Neutrophil (primary cell): Measurements from ENCODE around the gene GABBR2.

Experiments
- H3K27ac ChIP-seq: fragments of 200-600 bp; sonication (generic); 2 replicates; pipeline ENCODE4 v1.5.1; 2016; ENCODE audit warnings: mild to moderate bottlenecking, moderate library complexity
- H3K27me3 ChIP-seq: fragments of 200-600 bp; sonication (generic); 2 replicates; pipeline ENCODE4 v1.6.0; 2016; ENCODE audit warnings: mild to moderate bottlenecking
- H3K36me3 ChIP-seq: fragments of 200-600 bp; sonication (generic); 2 replicates; pipeline ENCODE4 v1.5.1; 2017
- H3K4me1 ChIP-seq, 2 experiments: fragments of 200-600 bp in 1 of 2; sonication (generic) in 1 of 2; 1 replicate in 1 of 2; 2 replicates in 1 of 2; pipeline versions ENCODE4 v1.5.1 to v1.6.1; 2013 to 2016; ENCODE audit warnings: low read depth in 1 of 2, low read length in 1 of 2, mild to moderate bottlenecking in 1 of 2, moderate library complexity in 1 of 2; ENCODE audit not compliant: control insufficient read depth in 1 of 2, insufficient read depth in 1 of 2
- H3K4me3 ChIP-seq, 2 experiments: fragments of 200-600 bp in 1 of 2; sonication (generic) in 1 of 2; 1 replicate in 1 of 2; 2 replicates in 1 of 2; pipeline ENCODE4 v1.5.1; 2013 to 2016; ENCODE audit warnings: low read depth in 1 of 2, low read length in 1 of 2, mild to moderate bottlenecking in 1 of 2, moderate library complexity in 1 of 2
- H3K9me3 ChIP-seq: fragments of 200-600 bp; sonication (generic); 2 replicates; pipeline ENCODE4 v1.5.1; 2016
- TF ChIP-seq, protein P1 (sequence below): fragments of 200-600 bp; sonication (generic); IDR thresholded peaks from 2 replicates; pipeline ENCODE4 v1.5.1; 2016; ENCODE audit warnings: antibody characterized with exemption

The GABBR2 gene

DNA sequence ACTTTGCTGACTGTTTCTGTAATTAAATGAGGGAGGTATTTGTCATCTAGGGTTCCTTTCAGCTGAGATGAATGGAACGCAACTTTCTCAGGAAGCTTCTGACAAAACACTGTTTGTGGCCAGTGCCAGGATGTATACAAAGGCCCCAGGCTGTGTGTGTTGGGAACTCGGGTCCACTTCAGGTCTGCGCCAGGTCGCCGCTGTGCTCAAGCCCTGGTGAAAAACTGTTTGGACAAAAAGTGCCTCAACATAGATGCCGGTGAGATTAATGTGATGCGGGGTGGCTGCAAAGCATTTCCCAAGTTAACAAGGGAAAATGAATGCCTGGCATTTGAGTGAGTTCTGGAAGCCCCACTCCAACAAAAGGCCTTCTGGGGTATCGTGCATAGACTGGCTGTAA lies 156.4 kb downstream of the GABBR2 start:
- no peak overlapping the region for H3K4me3 ChIP-seq
- TF ChIP-seq, protein P1, sequence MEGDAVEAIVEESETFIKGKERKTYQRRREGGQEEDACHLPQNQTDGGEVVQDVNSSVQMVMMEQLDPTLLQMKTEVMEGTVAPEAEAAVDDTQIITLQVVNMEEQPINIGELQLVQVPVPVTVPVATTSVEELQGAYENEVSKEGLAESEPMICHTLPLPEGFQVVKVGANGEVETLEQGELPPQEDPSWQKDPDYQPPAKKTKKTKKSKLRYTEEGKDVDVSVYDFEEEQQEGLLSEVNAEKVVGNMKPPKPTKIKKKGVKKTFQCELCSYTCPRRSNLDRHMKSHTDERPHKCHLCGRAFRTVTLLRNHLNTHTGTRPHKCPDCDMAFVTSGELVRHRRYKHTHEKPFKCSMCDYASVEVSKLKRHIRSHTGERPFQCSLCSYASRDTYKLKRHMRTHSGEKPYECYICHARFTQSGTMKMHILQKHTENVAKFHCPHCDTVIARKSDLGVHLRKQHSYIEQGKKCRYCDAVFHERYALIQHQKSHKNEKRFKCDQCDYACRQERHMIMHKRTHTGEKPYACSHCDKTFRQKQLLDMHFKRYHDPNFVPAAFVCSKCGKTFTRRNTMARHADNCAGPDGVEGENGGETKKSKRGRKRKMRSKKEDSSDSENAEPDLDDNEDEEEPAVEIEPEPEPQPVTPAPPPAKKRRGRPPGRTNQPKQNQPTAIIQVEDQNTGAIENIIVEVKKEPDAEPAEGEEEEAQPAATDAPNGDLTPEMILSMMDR: no peak
- no peaks in the 10 kb centered on the region for H3K36me3 ChIP-seq
- peaks cover 30% of the 10 kb centered on the region for H3K27me3 ChIP-seq
- no peaks in the 10 kb centered on the region for H3K9me3 ChIP-seq
- no peaks in the 10 kb centered on the region for H3K4me1 ChIP-seq
- no peak overlapping the region for H3K27ac ChIP-seq

DNA sequence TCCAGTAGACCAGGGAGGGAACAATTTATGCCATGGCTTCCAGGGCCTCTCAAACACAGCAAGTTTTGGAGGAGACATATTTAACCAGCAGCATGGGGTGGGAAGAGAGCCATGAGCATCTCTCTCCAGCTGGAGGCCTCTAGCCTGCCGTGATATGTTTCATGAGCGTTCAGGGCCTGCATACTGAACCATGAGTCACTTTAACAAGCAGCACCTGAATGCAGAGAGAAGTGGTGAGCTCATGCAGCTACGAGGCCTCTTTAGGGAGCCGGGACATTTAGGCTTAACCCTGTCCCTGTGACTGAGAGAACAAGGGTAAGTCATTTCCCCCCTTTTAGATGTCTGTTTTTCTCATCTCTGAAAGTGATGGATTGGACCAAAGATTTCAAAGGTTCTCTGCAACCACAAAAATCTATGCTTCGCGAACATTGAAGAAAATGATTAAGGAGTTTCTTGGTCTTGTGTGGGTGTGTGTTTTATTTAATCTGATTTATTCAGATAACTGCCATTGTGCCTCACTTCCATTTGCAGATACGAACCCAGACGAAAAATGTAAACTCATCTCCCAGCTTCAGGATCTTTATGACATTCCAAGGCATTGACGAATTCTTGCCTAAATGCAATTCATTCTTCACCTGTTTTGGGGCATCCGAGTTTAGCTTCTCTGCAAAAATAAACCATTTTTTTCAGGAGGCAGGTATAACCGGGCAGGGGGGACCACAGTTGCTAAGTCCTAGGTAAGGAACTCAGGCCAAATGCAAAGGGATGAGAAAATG lies 157.0 kb downstream of the GABBR2 start:
- H3K27ac ChIP-seq: no peak overlapping the region
- no peaks in the 10 kb centered on the region for H3K9me3 ChIP-seq
- H3K36me3 ChIP-seq: no peaks in the 10 kb centered on the region
- peaks cover 24% of the 10 kb centered on the region for H3K27me3 ChIP-seq
- H3K4me1 ChIP-seq: no peaks in the 10 kb centered on the region
- TF ChIP-seq, protein P1: no peak
- H3K4me3 ChIP-seq: no peak overlapping the region

DNA sequence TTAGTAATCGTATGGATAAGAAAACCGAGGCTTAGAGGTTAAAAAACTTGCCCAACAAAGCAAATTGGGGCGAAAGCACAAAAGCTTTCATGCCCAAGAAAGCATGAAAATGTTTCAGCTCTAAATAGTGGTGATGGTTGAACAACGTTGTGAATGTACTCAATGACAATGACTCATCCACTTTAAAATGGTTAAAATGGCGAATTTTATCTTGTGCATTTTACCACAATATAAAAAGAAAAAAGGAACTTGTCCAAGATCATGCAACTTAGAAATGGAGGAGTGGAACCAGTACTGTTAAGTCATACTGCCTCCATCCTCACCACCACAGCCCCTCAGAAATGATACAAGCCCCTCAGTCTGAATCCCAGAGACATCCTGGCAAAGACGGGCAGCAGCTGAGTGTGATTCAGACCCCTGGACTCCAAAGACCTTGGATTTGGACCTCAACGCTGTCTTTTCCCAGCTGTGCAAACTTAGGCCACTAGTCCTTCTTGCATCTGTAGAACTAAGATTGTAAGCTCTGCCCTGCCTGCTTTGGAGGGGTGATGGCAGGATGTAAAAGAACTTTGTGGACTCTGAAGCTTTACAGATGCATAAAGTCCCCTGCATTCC lies 158.4 kb downstream of the GABBR2 start:
- H3K27me3 ChIP-seq: peaks cover 21% of the 10 kb centered on the region
- TF ChIP-seq, protein P1: no peak

DNA sequence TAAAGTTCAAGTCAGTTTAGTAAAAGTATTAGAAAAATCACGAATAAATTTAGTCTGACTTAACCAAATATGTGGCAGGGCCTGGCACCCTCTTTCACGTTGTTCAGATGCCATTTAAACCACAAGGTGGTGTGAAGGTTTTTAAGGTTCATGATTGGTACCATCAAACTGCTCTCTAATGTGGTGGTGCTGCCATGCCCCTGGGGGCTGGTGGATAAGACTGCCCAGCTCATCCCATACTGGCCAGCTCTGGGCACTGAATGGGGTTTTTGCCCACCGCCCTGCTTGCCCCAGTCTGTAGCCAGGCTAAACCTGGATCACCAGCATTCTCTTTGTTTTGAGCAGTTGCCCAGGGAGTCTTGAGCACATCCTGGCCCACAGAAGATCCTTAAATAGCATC lies 159.3 kb downstream of the GABBR2 start:
- Histone ChIP-seq H3K9me3 (no peaks in the 10 kb centered on the region), H3K27me3 (peaks cover 18% of the 10 kb centered on the region), H3K27ac (no peak overlapping the region), H3K36me3 (no peaks in the 10 kb centered on the region), H3K4me1 (no peaks in the 10 kb centered on the region), H3K4me3 (no peak overlapping the region)
- TF ChIP-seq, protein P1: no peak

More for the DNA sequence above, 158.4 kb downstream of the GABBR2 start:
- H3K36me3 ChIP-seq: no peaks in the 10 kb centered on the region
- H3K4me3 ChIP-seq: no peak overlapping the region
- no peaks in the 10 kb centered on the region for H3K9me3 ChIP-seq
- H3K4me1 ChIP-seq: no peaks in the 10 kb centered on the region
- H3K27ac ChIP-seq: no peak overlapping the region

DNA sequence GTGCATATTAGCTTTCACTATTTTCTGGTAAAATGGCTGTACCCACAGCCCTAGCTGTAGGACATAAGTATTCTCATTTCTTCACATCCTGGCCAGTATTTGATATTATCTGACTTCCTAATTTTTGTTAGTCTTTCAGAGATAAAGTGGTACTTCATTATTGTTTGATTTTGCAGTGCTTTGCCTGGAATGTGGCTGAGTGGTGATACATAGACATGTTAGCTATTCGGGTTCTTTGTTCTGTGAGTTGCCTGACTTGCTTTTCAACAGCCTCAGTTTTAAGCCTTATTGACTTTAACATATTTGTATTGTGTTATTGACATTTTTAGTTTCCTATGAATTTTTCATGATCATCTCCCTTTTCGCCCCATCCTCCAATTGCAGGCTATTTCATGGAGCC lies 161.1 kb downstream of the GABBR2 start:
- H3K27me3 ChIP-seq: peaks cover 24% of the 10 kb centered on the region
- no peak overlapping the region for H3K27ac ChIP-seq
- H3K9me3 ChIP-seq: no peaks in the 10 kb centered on the region
- H3K36me3 ChIP-seq: no peaks in the 10 kb centered on the region
- H3K4me3 ChIP-seq: no peak overlapping the region
- TF ChIP-seq, protein P1: no peak
- no peaks in the 10 kb centered on the region for H3K4me1 ChIP-seq
